ENCODE measurements around the gene UPK3A.

UPK3A gene

DNA sequence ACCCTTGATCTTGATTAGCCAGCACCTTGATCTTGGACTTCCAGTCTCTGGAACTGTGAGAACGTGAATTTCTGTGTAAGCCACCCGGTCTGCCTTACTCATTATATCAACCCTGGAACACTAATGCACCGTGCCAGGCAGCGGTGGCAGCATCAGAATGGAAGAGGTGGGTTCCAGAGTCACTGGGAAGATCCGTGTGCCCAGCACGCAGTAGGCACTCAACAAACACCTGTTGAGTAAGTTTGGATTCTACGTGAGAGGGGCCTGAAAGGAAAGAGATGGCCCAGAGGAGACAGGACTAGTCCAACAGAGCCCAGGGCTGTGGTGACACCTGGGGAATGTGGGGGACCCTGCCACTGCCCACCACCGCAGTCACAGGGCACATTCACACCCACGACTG lies 6.6 kb upstream of the UPK3A start:
- FAIRE-seq (no peak), DNase-seq (ENCODE audit: insufficient read length, low spot score) (no peak)
- no peak for TF ChIP-seq POLR2A (IDR thresholded peaks at IDR 0.05; ENCODE audit: low read depth, low read length)
- TF ChIP-seq SPI1 (IDR thresholded peaks at IDR 0.05; ENCODE audit: low read depth, low read length) = no peak
- no peak for TF ChIP-seq TAF1 (IDR thresholded peaks at IDR 0.05; ENCODE audit: low read depth, low read length)
- no peak for TF ChIP-seq POLR2AphosphoS5 (IDR thresholded peaks at IDR 0.05; ENCODE audit: low read depth, low read length)
- no peak for TF ChIP-seq POU2F2 (IDR thresholded peaks at IDR 0.05; ENCODE audit: low read depth, low read length)
- no peak for TF ChIP-seq PAX5 (IDR thresholded peaks at IDR 0.05; ENCODE audit: insufficient read depth, low read length, severe bottlenecking)

DNA sequence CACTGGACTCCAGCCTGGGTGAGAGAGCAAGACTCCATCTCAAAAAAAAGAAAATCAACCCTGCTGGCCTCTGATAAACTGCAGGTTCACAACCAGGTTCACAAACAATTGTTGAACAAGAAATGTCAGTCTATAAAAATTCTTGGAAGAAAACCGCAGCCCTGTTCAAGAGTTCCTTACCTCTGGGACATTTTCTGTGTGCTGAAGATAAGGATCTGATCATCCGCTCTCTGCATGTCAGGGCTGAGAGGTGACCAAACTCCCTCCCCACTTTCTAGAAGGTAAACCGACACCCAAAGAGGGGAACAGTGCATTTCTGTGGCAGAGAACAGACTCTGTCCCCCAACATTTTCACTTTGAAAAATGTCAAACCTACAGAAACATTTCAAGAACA lies 4.2 kb upstream of the UPK3A start:
- no peak for TF ChIP-seq PAX5 (IDR thresholded peaks at IDR 0.05; ENCODE audit: insufficient read depth, low read length, severe bottlenecking)
- TF ChIP-seq SPI1 (IDR thresholded peaks at IDR 0.05; ENCODE audit: low read depth, low read length) = no peak
- TF ChIP-seq POLR2AphosphoS5 (IDR thresholded peaks at IDR 0.05; ENCODE audit: low read depth, low read length) = no peak
- TF ChIP-seq POLR2A (IDR thresholded peaks at IDR 0.05; ENCODE audit: low read depth, low read length) = no peak
- no peak for TF ChIP-seq TAF1 (IDR thresholded peaks at IDR 0.05; ENCODE audit: low read depth, low read length)
- TF ChIP-seq POU2F2 (IDR thresholded peaks at IDR 0.05; ENCODE audit: low read depth, low read length) = no peak
- DNase-seq (ENCODE audit: insufficient read length, low spot score) = no peak
- no peak for FAIRE-seq

DNA sequence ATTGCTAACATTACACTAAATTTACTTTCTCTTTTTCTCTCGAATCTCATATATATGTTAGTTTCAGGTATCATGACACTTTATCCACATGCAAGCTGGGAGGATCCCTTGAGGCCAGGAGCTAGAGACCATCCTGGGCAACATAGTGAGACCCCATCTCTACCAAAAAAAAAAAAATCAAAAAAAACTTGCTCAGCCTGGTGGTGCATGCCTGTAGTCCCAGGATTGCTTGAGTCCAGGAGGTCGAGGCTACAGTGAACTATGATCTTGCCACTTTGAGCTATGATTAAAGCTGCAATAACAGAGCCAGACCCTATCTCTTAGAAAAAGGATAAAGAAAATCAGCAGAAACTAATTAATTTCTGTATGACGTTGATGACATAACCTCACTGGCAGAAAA lies 3.7 kb upstream of the UPK3A start:
- DNase-seq (ENCODE audit: insufficient read length, low spot score) (no peak), FAIRE-seq (no peak)
- TF ChIP-seq POLR2AphosphoS5 (IDR thresholded peaks at IDR 0.05; ENCODE audit: low read depth, low read length) (no peak), SPI1 (IDR thresholded peaks at IDR 0.05; ENCODE audit: low read depth, low read length) (no peak), POU2F2 (IDR thresholded peaks at IDR 0.05; ENCODE audit: low read depth, low read length) (no peak), TAF1 (IDR thresholded peaks at IDR 0.05; ENCODE audit: low read depth, low read length) (no peak), PAX5 (IDR thresholded peaks at IDR 0.05; ENCODE audit: insufficient read depth, low read length, severe bottlenecking) (no peak)

DNA sequence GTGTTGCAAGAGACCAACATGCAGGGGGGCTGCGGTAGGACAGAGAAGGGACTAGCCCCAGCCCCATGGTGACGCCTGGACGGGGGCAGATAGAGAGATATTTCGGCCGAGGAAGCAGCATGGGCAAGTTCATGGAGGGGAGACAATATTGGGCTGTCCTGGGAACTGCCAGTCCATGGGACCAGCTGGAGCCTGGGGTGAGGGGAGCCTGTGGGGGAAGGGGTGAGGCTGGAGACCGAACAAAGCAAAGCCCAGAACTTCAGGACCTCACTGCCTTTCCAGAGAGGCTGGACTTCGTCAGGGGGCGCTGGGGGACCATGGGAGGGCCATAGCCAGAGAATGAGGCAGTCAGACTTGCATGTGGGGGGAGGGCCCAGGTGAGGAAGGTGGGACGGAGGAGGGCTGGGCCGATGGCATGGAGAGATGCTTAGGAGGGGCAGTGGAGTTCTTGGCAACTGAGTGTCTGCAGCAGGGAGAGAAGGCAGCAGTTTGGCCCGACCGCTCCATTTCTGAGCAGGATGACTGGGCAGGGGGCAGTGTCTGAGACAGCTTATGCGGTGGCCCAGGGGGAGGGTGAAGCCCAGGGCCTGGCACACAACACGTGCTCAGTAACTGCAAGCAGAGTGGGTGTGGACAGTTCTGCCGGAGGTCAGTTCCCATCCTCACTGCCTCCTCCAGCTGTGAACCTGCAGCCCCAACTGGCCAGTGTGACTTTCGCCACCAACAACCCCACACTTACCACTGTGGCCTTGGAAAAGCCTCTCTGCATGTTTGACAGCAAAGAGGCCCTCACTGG lies 712 bp downstream of the UPK3A start:
- FAIRE-seq = no peak
- no peak for TF ChIP-seq PAX5 (IDR thresholded peaks at IDR 0.05; ENCODE audit: insufficient read depth, low read length, severe bottlenecking)
- DNase-seq (ENCODE audit: insufficient read length, low spot score) = no peak

DNA sequence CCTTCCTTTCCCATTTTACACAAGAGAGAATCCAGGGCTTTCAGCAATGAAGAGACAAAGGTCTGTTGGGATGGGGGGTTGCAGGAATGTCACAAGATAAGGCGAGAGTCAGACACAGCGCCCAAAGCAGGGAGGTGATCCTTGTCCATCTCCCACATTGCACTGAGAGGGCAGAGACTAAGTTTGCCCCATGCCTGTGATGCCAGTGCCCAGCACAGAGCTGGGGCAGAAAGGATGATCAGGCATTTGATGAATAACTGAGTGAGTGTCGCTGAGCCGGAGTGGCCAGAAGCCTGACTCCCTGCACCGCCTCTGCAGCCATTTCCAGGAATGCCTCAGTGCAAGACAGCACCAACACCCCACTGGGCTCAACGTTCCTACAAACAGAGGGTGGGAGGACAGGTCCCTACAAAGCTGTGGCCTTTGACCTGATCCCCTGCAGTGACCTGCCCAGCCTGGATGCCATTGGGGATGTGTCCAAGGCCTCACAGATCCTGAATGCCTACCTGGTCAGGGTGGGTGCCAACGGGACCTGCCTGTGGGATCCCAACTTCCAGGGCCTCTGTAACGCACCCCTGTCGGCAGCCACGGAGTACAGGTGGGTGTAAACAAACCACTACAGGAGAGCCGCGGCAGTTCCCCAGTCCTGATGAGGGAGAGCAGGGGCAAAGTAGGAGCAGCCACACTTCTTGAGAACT lies 2.3 kb downstream of the UPK3A start:
- FAIRE-seq (peak; percentile 35), DNase-seq (ENCODE audit: insufficient read length, low spot score) (no peak)
- TF ChIP-seq PAX5 (IDR thresholded peaks at IDR 0.05; ENCODE audit: insufficient read depth, low read length, severe bottlenecking) (no peak), POU2F2 (IDR thresholded peaks at IDR 0.05; ENCODE audit: low read depth, low read length) (no peak), POLR2AphosphoS5 (IDR thresholded peaks at IDR 0.05; ENCODE audit: low read depth, low read length) (no peak), TAF1 (IDR thresholded peaks at IDR 0.05; ENCODE audit: low read depth, low read length) (no peak), POLR2A (IDR thresholded peaks at IDR 0.05; ENCODE audit: low read depth, low read length) (no peak), SPI1 (IDR thresholded peaks at IDR 0.05; ENCODE audit: low read depth, low read length) (no peak)

DNA sequence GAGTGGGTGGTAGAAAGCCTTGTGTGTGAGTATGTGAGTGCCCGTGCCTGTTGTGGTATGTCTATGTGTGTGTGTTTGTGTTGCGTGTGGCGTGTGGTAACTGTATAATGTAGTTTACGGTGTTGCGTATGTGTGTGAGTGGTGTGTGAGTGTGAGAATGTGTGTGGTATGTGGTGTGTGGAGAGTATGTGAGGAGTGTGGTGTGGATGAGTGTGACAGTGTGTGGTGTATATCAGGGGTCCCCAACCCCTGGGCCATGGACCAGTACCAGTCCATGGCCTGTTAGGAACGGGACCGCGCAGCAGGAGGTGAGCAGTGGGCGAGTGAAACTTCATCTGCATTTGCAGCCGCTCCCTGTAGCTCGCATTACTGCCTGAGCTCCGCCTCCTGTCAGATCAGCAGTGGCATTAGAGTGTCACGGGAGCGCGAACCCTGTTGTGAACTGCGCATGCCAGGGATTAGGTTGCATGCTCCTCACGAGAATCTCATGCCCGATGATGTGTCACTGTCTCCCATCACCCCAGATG lies 5.7 kb downstream of the UPK3A start:
- TF ChIP-seq POLR2A (IDR thresholded peaks at IDR 0.05; ENCODE audit: low read depth, low read length) = no peak
- FAIRE-seq = peak; percentile 64
- no peak for DNase-seq (ENCODE audit: insufficient read length, low spot score)

DNA sequence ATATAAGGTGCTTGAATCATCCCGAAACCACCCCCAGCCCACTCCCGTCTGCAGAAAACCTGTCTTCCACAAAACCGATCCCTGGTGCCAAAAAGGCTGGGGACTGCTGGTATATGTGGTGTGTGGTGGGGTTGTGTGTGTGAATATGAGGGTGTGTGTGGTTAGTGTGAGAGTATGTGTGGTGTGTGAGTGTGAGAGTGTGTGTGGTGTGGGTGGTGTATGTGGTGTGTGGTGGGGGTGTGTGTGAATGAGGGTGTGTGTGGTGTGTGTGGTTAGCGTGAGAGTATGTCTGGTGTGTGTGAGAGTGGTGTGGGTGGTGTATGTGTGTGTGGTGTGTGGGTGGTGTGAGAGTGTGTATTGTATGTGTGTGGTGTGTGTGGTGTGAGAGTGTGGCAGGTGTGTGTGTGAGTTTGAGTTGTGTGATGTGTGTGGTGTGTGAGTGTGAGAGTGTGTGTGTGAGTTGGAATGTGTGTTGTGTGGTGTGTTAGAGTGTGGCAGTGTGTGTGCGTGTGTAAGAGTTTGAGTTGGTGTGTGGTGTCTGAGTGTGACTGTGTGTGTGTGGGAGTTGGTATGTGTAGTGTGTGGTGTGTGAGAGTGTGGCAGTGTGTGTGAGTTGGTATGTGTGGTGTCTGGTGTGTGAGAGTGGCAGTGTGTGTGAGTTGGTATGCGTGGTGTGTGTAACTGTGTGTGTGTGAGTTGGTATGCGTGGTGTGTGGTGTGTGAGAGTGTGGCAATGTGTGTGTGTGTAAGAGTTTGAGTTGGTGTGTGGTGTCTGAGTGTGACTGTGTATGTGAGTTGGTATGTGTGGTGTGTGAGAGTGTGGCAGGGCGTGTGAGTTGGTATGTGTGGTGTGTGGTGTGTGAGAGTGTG lies 6.5 kb downstream of the UPK3A start:
- TF ChIP-seq POLR2A (IDR thresholded peaks at IDR 0.05; ENCODE audit: low read depth, low read length) = no peak
- no peak for TF ChIP-seq TAF1 (IDR thresholded peaks at IDR 0.05; ENCODE audit: low read depth, low read length)
- no peak for TF ChIP-seq SPI1 (IDR thresholded peaks at IDR 0.05; ENCODE audit: low read depth, low read length)
- TF ChIP-seq POLR2AphosphoS5 (IDR thresholded peaks at IDR 0.05; ENCODE audit: low read depth, low read length) = no peak
- TF ChIP-seq POU2F2 (IDR thresholded peaks at IDR 0.05; ENCODE audit: low read depth, low read length) = no peak
- no peak for TF ChIP-seq PAX5 (IDR thresholded peaks at IDR 0.05; ENCODE audit: insufficient read depth, low read length, severe bottlenecking)
- DNase-seq (ENCODE audit: insufficient read length, low spot score) (no peak), FAIRE-seq (peak; percentile 98)

DNA sequence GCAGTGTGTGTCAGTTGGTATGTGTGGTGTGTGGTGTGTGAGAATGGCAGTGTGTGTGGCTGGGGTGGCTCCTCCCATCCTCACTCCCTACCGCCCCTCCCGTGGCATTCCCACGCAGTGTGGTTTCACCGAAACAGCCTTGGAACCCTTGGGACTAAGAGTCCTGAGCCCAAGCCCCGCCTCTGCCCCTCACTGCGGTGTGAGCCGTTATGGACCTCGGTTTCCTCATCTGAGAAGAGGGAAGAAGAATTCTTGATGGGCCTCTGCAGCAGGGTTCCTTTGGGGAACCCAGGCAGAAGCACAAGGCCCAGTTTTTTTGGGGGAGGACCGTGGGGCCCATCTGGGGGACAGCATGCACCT lies 7.2 kb downstream of the UPK3A start:
- no peak for DNase-seq (ENCODE audit: insufficient read length, low spot score)
- TF ChIP-seq POLR2AphosphoS5 (IDR thresholded peaks at IDR 0.05; ENCODE audit: low read depth, low read length) (no peak), SPI1 (IDR thresholded peaks at IDR 0.05; ENCODE audit: low read depth, low read length) (no peak), PAX5 (IDR thresholded peaks at IDR 0.05; ENCODE audit: insufficient read depth, low read length, severe bottlenecking) (no peak), TAF1 (IDR thresholded peaks at IDR 0.05; ENCODE audit: low read depth, low read length) (no peak)
- FAIRE-seq = no peak

DNA sequence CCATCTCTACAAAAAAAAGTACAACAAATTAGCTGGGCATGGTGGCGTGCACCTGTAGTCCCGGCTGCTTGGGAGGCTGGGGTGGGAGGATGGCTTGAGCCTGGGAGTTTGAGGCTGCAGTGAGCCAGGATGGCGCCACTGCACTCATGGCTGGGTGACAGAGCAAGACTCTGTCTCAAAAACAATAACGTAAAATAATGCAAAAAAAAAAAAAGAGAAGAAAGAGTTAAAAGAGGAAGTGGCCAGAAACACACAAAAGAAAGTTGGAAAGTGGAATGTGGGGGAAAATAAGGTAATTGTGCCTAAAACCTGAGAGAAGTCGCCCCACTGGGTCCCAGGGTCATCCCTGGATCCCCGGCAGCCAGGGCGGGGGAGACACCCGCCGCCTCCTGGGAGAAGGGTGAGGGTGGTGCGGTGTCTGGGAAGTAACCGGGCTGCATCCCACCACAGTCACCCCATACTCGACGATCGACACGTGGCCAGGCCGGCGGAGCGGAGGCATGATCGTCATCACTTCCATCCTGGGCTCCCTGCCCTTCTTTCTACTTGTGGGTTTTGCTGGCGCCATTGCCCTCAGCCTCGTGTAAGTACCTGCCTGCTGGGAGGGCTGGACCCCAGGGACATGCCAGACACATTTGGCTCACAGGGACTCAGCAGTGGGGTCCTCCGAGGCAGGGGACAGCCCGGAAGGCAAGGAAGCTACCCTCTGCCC lies 8.1 kb downstream of the UPK3A start:
- no peak for FAIRE-seq
- no peak for DNase-seq (ENCODE audit: insufficient read length, low spot score)
- TF ChIP-seq TAF1 (IDR thresholded peaks at IDR 0.05; ENCODE audit: low read depth, low read length) = no peak
- no peak for TF ChIP-seq POU2F2 (IDR thresholded peaks at IDR 0.05; ENCODE audit: low read depth, low read length)
- peak; percentile 83 for TF ChIP-seq SPI1 (IDR thresholded peaks at IDR 0.05; ENCODE audit: low read depth, low read length)
- TF ChIP-seq PAX5 (IDR thresholded peaks at IDR 0.05; ENCODE audit: insufficient read depth, low read length, severe bottlenecking) = no peak
- no peak for TF ChIP-seq POLR2AphosphoS5 (IDR thresholded peaks at IDR 0.05; ENCODE audit: low read depth, low read length)
